Transverse colon (tissue), 4 donors: ENCODE measurements around the gene ATXN2. TPM values are rescaled to one million over a fixed set of nuclear protein-coding genes. Genes with fewer than 3 reads are reported as not detected.

ENCODE experiments used
- DNase-seq: peaks from one replicate; pipeline ENCODE4 v3.0.0-alpha.2; 2019
- H3K27ac ChIP-seq, 4 donors: fragments of 200-600 bp; sonication (generic); 2 replicates each; pipeline ENCODE4 v1.5.1; 2016 to 2018; ENCODE audit warnings: inconsistent platforms in 4 of 4
- H3K27me3 ChIP-seq: fragments of 200-600 bp; sonication (generic); 2 replicates; pipeline ENCODE4 v1.5.1; 2017; ENCODE audit warnings: inconsistent platforms
- H3K36me3 ChIP-seq, 4 donors: fragments of 200-600 bp; sonication (generic); 2 replicates each; pipeline ENCODE4 v1.5.1; 2017 to 2019; ENCODE audit warnings: inconsistent platforms in 4 of 4
- H3K4me1 ChIP-seq, 4 donors: fragments of 200-600 bp; sonication (generic); 2 replicates each; pipeline ENCODE4 v1.5.1; 2017 to 2020; ENCODE audit warnings: inconsistent platforms in 4 of 4
- H3K4me3 ChIP-seq, 4 donors: fragments of 200-600 bp; sonication (generic); 1 replicate in 1 of 4; 2 replicates in 3 of 4; pipeline versions ENCODE4 v1.5.1 to v1.6.1; 2017 to 2019; ENCODE audit warnings: inconsistent platforms in 4 of 4
- H3K9me3 ChIP-seq, 2 donors: fragments of 200-600 bp; sonication (generic); 2 replicates each; pipeline ENCODE4 v1.5.1; 2017 to 2019; ENCODE audit warnings: inconsistent platforms in 2 of 2
- CTCF ChIP-seq, 5 experiments: fragments of 200-600 bp in 3 of 5; fragments of 450-650 bp in 2 of 5; sonication (generic) in 3 of 5; IDR thresholded peaks; 1 replicate in 2 of 5; 2 replicates in 3 of 5; pipeline ENCODE4 v1.5.1; 2016 to 2017; ENCODE audit warnings: antibody characterized with exemption in 5 of 5, inconsistent platforms in 3 of 5, mild to moderate bottlenecking in 2 of 5, moderate library complexity in 1 of 5
- EP300 ChIP-seq: sonication (generic); formaldehyde crosslinking; IDR thresholded peaks from one replicate; pipeline ENCODE4 v1.6.1; 2017; ENCODE audit warnings: antibody characterized with exemption, low read depth
- POLR2A ChIP-seq: fragments of 450-650 bp; IDR thresholded peaks from one replicate; pipeline ENCODE4 v1.6.1; 2016; ENCODE audit warnings: antibody characterized with exemption, mild to moderate bottlenecking, moderate library complexity
- POLR2AphosphoS5 ChIP-seq, 3 donors: sonication (generic); formaldehyde crosslinking; IDR thresholded peaks; one replicate each; pipeline ENCODE4 v1.6.1; 2016; ENCODE audit warnings: antibody characterized with exemption in 3 of 3
- WGBS, 2 donors: methylation state at CpG; one replicate each; pipeline ENCODE4 v1.1.5; 2018; ENCODE audit warnings: low coverage in 1 of 2; 5-methylcytosine and 5-hydroxymethylcytosine counted together
- in situ Hi-C, 4 donors: fragments of 200-750 bp; cut with MboI; loops; one replicate each; pipeline versions ENCODE4 v1.15.0 to v1.15.1; 2017; ENCODE audit warnings: low sequenced_read_pairs in 3 of 4, low pct_ligation_motif_present in 1 of 4, low pct_unique_long_range_greater_than_20kb in 1 of 4
- intact Hi-C: fragments of 100-400 bp; cut with DNase I; formaldehyde crosslinking; loops from one replicate; pipeline ENCODE4 v1.15.1; 2023; ENCODE audit warnings: low total_unique reads
- total RNA-seq, 4 donors: library from RNA; depleted of rRNA; stranded (reverse); fragments of >200 nt; gene quantifications; one replicate each; pipeline ENCODE4 v1.1.0, GENCODE V29; 2016

Gene ATXN2
- total RNA-seq, 4 donors from 2014 or later: 50.2 to 95.5 (median 83.2) TPM

DNA sequence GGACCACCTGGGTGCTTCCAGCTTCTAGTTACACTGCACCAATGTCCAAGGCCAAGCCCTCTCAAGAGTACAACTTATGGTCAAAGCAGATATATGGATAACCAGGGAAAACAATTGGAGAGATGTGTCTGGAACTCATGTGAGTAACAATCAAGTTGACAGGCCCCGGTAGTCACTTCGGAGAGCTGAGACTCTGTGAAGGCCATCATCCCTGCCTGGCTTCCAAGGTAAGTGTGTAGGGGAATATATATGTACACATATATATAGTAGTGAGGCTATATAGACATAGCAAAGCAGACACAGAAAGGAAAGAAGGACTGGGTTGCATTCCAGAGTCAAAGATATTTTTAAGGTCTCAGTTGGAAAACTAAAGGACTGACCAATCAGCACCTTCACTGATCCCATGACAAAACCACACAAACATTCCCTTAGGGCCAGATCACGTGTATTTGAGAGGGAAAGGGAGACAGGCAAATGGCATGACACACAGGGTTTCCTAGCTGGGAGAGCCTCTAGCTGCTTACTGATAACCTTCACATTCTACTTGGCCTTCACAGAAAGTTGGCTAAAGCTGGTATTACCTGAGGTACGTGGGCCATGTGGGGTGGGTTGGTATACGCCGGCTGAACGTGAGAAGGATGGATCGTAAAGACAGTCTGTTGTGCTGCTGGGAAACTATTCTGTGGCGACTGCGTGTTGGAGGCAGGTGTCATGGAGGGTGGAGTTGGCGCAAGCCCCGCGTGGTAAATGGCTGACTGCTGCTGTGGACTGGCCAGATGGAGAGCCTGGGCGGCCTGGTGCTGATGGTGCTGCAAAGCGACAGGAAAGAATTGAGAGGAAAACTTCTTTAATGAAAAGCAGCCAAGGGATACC is 143.4 kb downstream of the ATXN2 start:
- H3K27me3 ChIP-seq: no peaks in the 10 kb centered on the region
- 95% methylated on average over 13 to 15 of the region's 15 CpGs for WGBS, 2 donors
- H3K4me3 ChIP-seq: no peak overlapping the region
- in situ Hi-C loops (no loop called here), intact Hi-C loops (no loop called here)
- no peaks in the 10 kb centered on the region for H3K4me1 ChIP-seq
- DNase-seq: no peak
- TF ChIP-seq CTCF (IDR thresholded peaks at IDR 0.05) (no peak), POLR2A (no peak)
- peaks cover 0 to 33% (median 18%) of the 10 kb centered on the region in 4 donors for H3K36me3 ChIP-seq
- no peaks in the 10 kb centered on the region for H3K9me3 ChIP-seq
- H3K27ac ChIP-seq: no peak overlapping the region

DNA sequence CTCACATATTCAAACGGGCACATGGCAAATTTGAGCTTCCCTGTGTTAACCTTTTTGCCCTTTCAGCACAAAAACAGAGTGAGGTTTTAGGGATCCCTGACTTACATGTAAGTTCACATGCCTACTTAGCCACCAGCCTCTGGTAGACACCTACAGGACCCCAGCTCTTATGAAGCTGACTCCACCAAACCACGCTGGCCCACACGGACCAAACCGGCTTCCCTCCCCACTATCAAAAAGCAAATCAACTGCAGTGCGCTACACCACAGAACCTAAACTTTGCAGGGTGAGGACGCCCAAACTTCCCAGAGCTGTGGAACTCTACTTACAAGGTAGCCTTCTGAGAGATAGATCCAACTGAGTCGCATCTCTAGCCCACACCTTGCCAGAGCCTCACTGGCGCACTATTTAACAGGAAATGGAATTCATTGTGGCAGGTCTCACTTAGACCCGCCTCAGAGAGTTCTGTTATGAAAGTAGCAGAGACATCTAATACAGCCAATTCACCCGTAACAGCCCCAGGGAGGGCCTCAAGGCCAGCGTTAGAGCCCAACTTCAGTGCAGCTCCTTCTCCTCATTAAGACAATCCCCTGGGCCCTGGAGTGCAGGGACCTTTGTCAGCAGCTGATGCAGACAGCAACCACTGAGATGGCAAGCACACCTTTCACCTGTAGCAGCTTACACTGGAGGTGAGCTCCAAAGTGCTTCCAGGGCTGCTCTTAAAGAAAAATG is 144.2 kb downstream of the ATXN2 start:
- Histone ChIP-seq H3K4me3 (no peak overlapping the region), H3K9me3 (no peaks in the 10 kb centered on the region), H3K27ac (no peak overlapping the region), H3K4me1 (no peaks in the 10 kb centered on the region), H3K36me3 (peaks cover 0 to 25% (median 14%) of the 10 kb centered on the region in 4 donors), H3K27me3 (no peaks in the 10 kb centered on the region)
- WGBS, 2 donors: 75 to 90% methylated on average over 5 to 11 of the region's 11 CpGs
- in situ Hi-C loops: loop anchor here in 2 of 4 donors (5.0 kb wide), 1 partner anchor 58 kb away; no protein-coding TSS in a partner anchor
- intact Hi-C loops: no loop called here
- no peak for DNase-seq
- TF ChIP-seq POLR2A: no peak
- no peak for TF ChIP-seq CTCF (IDR thresholded peaks at IDR 0.05)
- TF ChIP-seq EP300: no peak
- no peak for TF ChIP-seq POLR2AphosphoS5 (IDR thresholded peaks at IDR 0.05)

- H3K36me3 ChIP-seq: peaks cover 0 to 24% (median 11%) of the 10 kb centered on the region in 4 donors
- intact Hi-C loops (no loop called here), in situ Hi-C loops (loop anchor here in 2 of 4 donors (5.0 kb wide), 1 partner anchor 57 kb away; no protein-coding TSS in a partner anchor)
- DNase-seq: no peak
- no peak for TF ChIP-seq EP300
- TF ChIP-seq CTCF (IDR thresholded peaks at IDR 0.05): no peak
- no peak for TF ChIP-seq POLR2A
- no peak for TF ChIP-seq POLR2AphosphoS5 (IDR thresholded peaks at IDR 0.05)
- H3K9me3 ChIP-seq: no peaks in the 10 kb centered on the region
- WGBS, 2 donors: 79 to 81% methylated on average over 4 of the region's 4 CpGs
- no peak overlapping the region for H3K27ac ChIP-seq
- no peak overlapping the region for H3K4me3 ChIP-seq
- no peaks in the 10 kb centered on the region for H3K27me3 ChIP-seq
- H3K4me1 ChIP-seq: no peaks in the 10 kb centered on the region
Measured at GRCh38 chr12:111454311-111454710, 144.8 kb downstream of the ATXN2 start.
